Lower leg skin (tissue), 4 donors: ENCODE results near the gene SCIN. TPM values are rescaled to one million over a fixed set of nuclear protein-coding genes. Genes with fewer than 3 reads are reported as not detected.

Experiments
- DNase-seq, 2 donors: peaks; one replicate each; pipeline ENCODE4 v3.0.0-alpha.2; 2019; ENCODE audit warnings: low spot score in 2 of 2
- H3K4me3 ChIP-seq: fragments of 200-600 bp; sonication (generic); 2 replicates; pipeline ENCODE4 v1.5.1; 2017; ENCODE audit warnings: mild to moderate bottlenecking, low read depth; ENCODE audit not compliant: poor library complexity, severe bottlenecking
- POLR2A ChIP-seq, 2 donors: fragments of 450-650 bp; IDR thresholded peaks; one replicate each; pipeline ENCODE4 v1.6.1; 2016 to 2017; ENCODE audit warnings: antibody characterized with exemption in 2 of 2, mild to moderate bottlenecking in 1 of 2, moderate library complexity in 1 of 2
- WGBS, 2 donors: methylation state at CpG; one replicate each; pipeline ENCODE4 v1.1.5; 2018; 5-methylcytosine and 5-hydroxymethylcytosine counted together
- intact Hi-C: fragments of 100-400 bp; cut with DNase I; formaldehyde crosslinking; loops from one replicate; pipeline ENCODE4 v1.15.0; 2023; ENCODE audit warnings: low total_unique reads
- total RNA-seq, 4 donors: library from RNA; depleted of rRNA; stranded (reverse); fragments of >200 nt; gene quantifications; one replicate each; pipeline ENCODE4 v1.1.0, GENCODE V29; 2016
- TF ChIP-seq, protein P1 (sequence below), 3 donors: fragments of 450-650 bp; IDR thresholded peaks; one replicate each; pipeline ENCODE4 v1.5.1; 2016; ENCODE audit warnings: antibody characterized with exemption in 3 of 3, mild to moderate bottlenecking in 3 of 3, moderate library complexity in 2 of 3

Gene SCIN
- total RNA-seq, 4 donors from 2014 or later = 3.1 to 6.6 (median 5.8) TPM

DNA sequence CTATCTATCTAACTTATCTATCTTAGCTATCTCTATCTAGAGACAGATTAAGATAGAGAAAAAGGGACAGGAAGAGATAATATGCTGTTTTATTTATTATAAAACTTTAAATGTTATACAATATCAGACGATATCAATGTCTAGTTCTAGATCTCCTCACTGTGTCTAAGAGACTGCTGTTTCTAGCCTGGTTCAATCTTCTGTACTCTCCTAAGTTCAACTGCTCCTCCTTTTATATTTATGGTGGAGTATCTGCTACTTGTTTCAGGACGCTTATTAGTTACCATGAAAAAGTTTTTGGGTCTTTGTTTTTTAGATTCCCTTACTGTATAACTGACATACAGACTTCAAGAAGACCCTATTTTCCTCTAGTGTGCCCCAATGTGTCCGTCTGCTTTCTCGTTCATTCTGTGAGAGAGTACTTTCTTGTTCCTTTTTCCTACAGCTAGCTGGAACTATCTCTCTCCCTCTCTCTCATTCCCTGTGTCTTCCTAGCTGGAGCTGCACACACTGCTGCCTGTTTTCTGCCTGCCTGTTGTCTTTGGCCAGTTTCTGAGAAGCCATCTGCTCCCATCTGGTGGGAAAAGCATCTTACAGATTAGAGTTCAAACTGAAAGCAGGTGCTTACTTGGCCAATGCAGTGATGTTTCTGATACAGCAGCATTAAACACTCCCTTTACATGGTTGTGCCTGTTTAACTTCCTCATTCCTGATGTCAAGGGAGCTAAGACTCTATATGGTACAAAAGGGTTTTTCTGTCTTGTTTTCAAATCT lies 67.5 kb downstream of the SCIN start:
- TF ChIP-seq, protein P1, sequence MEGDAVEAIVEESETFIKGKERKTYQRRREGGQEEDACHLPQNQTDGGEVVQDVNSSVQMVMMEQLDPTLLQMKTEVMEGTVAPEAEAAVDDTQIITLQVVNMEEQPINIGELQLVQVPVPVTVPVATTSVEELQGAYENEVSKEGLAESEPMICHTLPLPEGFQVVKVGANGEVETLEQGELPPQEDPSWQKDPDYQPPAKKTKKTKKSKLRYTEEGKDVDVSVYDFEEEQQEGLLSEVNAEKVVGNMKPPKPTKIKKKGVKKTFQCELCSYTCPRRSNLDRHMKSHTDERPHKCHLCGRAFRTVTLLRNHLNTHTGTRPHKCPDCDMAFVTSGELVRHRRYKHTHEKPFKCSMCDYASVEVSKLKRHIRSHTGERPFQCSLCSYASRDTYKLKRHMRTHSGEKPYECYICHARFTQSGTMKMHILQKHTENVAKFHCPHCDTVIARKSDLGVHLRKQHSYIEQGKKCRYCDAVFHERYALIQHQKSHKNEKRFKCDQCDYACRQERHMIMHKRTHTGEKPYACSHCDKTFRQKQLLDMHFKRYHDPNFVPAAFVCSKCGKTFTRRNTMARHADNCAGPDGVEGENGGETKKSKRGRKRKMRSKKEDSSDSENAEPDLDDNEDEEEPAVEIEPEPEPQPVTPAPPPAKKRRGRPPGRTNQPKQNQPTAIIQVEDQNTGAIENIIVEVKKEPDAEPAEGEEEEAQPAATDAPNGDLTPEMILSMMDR (IDR thresholded peaks at IDR 0.05) = no peak
- no peak for TF ChIP-seq POLR2A (IDR thresholded peaks at IDR 0.05)
- 32 to 37% methylated on average over 4 of the region's 4 CpGs for WGBS, 2 donors
- no peak overlapping the region for H3K4me3 ChIP-seq
- intact Hi-C loops = no loop called here
- no peak for DNase-seq

GRCh38 chr7:12638851-12639456 lies 68.4 kb downstream of the SCIN start:
- TF ChIP-seq, protein P1 (IDR thresholded peaks at IDR 0.05) = no peak
- TF ChIP-seq POLR2A (IDR thresholded peaks at IDR 0.05) = no peak
- no peak for DNase-seq
- 11% methylated on average over 6 of the region's 6 CpGs for WGBS, 2 donors
- no peak overlapping the region for H3K4me3 ChIP-seq
- intact Hi-C loops = no loop called here

- intact Hi-C loops = loop anchor here (10.0 kb wide), 1 partner anchor 624 kb away; no protein-coding TSS in a partner anchor
- WGBS, 2 donors = 78 to 83% methylated on average over 7 of the region's 7 CpGs
- no peak overlapping the region for H3K4me3 ChIP-seq
- TF ChIP-seq POLR2A (IDR thresholded peaks at IDR 0.05) = no peak
- TF ChIP-seq, protein P1 (IDR thresholded peaks at IDR 0.05) = no peak
- no peak for DNase-seq
Measured at GRCh38 chr7:12640299-12641096, 70.0 kb downstream of the SCIN start.

DNA sequence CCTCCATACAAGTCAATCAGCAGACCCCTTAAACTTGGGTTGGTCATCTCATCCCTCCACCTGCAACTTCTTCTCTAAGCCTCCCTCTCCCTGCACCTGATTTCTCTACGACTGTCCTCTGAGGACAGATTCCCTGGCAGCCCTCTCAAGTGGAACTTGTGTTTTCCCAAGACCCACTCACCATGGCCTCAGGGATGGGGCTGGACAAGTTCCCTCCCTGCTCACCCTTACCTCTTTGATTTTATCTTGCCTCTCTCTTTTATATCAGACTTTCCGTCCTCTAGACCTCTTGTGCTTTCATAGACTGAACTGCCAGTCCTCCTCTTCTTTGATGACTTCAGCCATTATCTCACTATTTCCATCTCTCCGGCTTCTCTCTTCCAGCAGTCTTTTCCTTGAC lies 70.7 kb downstream of the SCIN start:
- intact Hi-C loops = loop anchor here (10.0 kb wide), 1 partner anchor 624 kb away; no protein-coding TSS in a partner anchor
- TF ChIP-seq, protein P1 (IDR thresholded peaks at IDR 0.05) = no peak
- no peak for TF ChIP-seq POLR2A (IDR thresholded peaks at IDR 0.05)
- no peak overlapping the region for H3K4me3 ChIP-seq
- 80 to 94% methylated on average over 2 to 3 of the region's 3 CpGs for WGBS, 2 donors
- no peak for DNase-seq

DNA sequence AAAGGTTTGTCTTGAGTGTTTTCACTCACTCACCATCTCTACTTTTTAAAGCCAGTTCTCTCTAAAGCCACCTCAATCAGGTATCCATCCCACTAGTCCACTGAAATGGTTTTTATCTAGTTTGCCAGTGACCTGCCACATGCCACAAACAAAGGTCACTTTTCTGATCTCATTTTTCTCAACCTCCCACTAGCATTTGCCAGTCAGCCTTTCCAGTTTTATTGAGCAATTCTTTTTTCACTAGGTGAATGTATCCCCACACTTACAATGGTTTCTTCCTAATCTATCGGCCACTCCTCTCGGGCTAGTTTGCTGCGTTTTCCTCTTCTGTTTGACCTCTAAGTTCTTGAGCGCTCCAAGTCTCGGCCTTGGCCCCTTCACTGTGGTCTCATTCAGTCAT lies 72.0 kb downstream of the SCIN start:
- H3K4me3 ChIP-seq = no peak overlapping the region
- WGBS, 2 donors = 72 to 73% methylated on average over 5 of the region's 5 CpGs
- intact Hi-C loops = loop anchor here (10.0 kb wide), 1 partner anchor 622 kb away; no protein-coding TSS in a partner anchor
- TF ChIP-seq, protein P1 (IDR thresholded peaks at IDR 0.05) = no peak
- TF ChIP-seq POLR2A (IDR thresholded peaks at IDR 0.05) = no peak
- DNase-seq = no peak
